ENCODE results near the gene CLSTN2.

DNA sequence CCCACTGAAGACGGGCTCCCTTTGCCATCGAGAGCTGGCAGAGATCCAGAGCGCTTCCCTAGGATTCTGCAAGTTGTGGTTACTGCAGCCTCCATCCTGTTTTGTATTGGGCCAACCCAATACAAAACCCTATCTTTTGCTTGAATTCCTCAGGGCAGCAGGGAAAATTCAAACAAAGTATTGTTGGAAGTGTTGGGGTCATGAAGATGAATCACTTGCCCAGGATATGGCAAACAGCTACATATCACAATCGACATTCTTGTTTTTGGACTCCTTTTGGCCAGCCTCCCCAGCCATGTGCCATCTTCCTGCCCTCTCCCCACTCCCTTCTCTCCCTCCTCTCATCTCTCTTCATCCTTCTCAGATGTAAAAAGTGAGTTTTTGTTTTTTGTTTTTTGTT is 642.9 kb downstream of the CLSTN2 start:
- TF ChIP-seq, protein P1, sequence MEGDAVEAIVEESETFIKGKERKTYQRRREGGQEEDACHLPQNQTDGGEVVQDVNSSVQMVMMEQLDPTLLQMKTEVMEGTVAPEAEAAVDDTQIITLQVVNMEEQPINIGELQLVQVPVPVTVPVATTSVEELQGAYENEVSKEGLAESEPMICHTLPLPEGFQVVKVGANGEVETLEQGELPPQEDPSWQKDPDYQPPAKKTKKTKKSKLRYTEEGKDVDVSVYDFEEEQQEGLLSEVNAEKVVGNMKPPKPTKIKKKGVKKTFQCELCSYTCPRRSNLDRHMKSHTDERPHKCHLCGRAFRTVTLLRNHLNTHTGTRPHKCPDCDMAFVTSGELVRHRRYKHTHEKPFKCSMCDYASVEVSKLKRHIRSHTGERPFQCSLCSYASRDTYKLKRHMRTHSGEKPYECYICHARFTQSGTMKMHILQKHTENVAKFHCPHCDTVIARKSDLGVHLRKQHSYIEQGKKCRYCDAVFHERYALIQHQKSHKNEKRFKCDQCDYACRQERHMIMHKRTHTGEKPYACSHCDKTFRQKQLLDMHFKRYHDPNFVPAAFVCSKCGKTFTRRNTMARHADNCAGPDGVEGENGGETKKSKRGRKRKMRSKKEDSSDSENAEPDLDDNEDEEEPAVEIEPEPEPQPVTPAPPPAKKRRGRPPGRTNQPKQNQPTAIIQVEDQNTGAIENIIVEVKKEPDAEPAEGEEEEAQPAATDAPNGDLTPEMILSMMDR (conservative IDR thresholded peaks at IDR 0.05; ENCODE audit: low read depth, low read length), result no peak
- no peak for TF ChIP-seq CEBPB (IDR thresholded peaks at IDR 0.05; ENCODE audit: low read depth, low read length)
- no peak for TF ChIP-seq RAD21 (IDR thresholded peaks at IDR 0.05; ENCODE audit: low read length)
- no peak for TF ChIP-seq RCOR1 (IDR thresholded peaks at IDR 0.05; ENCODE audit: insufficient replicate concordance, low read length)
- TF ChIP-seq POLR2A (IDR thresholded peaks at IDR 0.05; ENCODE audit: low read depth, low read length), result no peak
- TF ChIP-seq CHD1 (IDR thresholded peaks at IDR 0.05; ENCODE audit: low read depth, low read length), result no peak
- TF ChIP-seq MXI1 (IDR thresholded peaks at IDR 0.05; ENCODE audit: borderline replicate concordance, low read depth, low read length), result no peak
- TF ChIP-seq, protein P2, sequence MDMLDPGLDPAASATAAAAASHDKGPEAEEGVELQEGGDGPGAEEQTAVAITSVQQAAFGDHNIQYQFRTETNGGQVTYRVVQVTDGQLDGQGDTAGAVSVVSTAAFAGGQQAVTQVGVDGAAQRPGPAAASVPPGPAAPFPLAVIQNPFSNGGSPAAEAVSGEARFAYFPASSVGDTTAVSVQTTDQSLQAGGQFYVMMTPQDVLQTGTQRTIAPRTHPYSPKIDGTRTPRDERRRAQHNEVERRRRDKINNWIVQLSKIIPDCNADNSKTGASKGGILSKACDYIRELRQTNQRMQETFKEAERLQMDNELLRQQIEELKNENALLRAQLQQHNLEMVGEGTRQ (IDR thresholded peaks at IDR 0.05; ENCODE audit: low read depth, low read length), result no peak
- no peak for TF ChIP-seq MAFK (IDR thresholded peaks at IDR 0.05; ENCODE audit: low read depth, low read length)
- TF ChIP-seq BHLHE40 (IDR thresholded peaks at IDR 0.05; ENCODE audit: low read depth, low read length), result no peak

All from IMR-90 (cell line).